SK-N-SH (cell line): Measurements from ENCODE around the gene TDRD1. TPM values are rescaled to one million over a fixed set of nuclear protein-coding genes. Genes with fewer than 3 reads are reported as not detected.

Experiments
- CTCF ChIA-PET: fragments of 300-600, 350-600 bp; formaldehyde crosslinking; extraction: SDS; loops from one replicate; lab custom pipeline; 2021; lab: Yijun Ruan, JAX
- POLR2A ChIA-PET: fragments of 350-600 bp; sonication (Branson Sonifier 250); formaldehyde crosslinking; extraction: SDS; loops from one replicate; lab custom pipeline; 2020; ENCODE audit warnings: antibody characterized with exemption, inconsistent platforms; lab: Yijun Ruan, JAX
- DNase-seq: peaks from one replicate; pipeline ENCODE4 v3.0.0; 2012
- H2AFZ ChIP-seq: fragments of 200-600 bp; sonication (generic); 2 replicates; pipeline ENCODE4 v1.8.1; 2016; ENCODE audit warnings: antibody characterized with exemption, mild to moderate bottlenecking, low read depth
- H3F3A ChIP-seq: fragments of 200-600 bp; sonication (generic); replicated peaks from 2 replicates; pipeline ENCODE3; 2016; ENCODE audit warnings: antibody characterized with exemption, mild to moderate bottlenecking; ENCODE audit not compliant: insufficient read depth
- H3K27ac ChIP-seq, 2 experiments: fragments of 200-500 bp in 1 of 2; fragments of 200-600 bp in 1 of 2; sonication (Bioruptor generic) in 1 of 2; sonication (generic), shearing (Covaris generic) in 1 of 2; 2 replicates each; pipeline versions ENCODE4 v1.5.1 to v1.6.1; 2014 to 2016; ENCODE audit warnings: low read depth in 2 of 2, inconsistent platforms in 1 of 2, low read length in 1 of 2, mild to moderate bottlenecking in 1 of 2, mixed read lengths in 1 of 2
- H3K27me3 ChIP-seq: fragments of 200-600 bp; sonication (generic), shearing (Covaris generic); 2 replicates; pipeline ENCODE4 v1.6.1; 2016; ENCODE audit warnings: mixed run types; ENCODE audit not compliant: insufficient read depth
- H3K36me3 ChIP-seq, 2 experiments: fragments of 200-500 bp in 1 of 2; fragments of 200-600 bp in 1 of 2; sonication (Bioruptor generic) in 1 of 2; sonication (generic) in 1 of 2; replicated peaks in 1 of 2; 2 replicates each; pipeline versions ENCODE3 to v1.5.1; 2014 to 2016; ENCODE audit warnings: low read length in 1 of 2, mild to moderate bottlenecking in 1 of 2; ENCODE audit not compliant: insufficient read depth in 2 of 2, control insufficient read depth in 1 of 2
- H3K4me1 ChIP-seq, 2 experiments: fragments of 200-500 bp in 1 of 2; fragments of 200-600 bp in 1 of 2; sonication (Bioruptor generic) in 1 of 2; sonication (generic), shearing (Covaris generic) in 1 of 2; 2 replicates each; pipeline versions ENCODE4 v1.5.1 to v1.6.1; 2014 to 2016; ENCODE audit warnings: low read depth in 1 of 2, low read length in 1 of 2, mixed run types in 1 of 2; ENCODE audit not compliant: insufficient read depth in 2 of 2, control insufficient read depth in 1 of 2
- H3K4me2 ChIP-seq: fragments of 200-600 bp; sonication (generic), shearing (Covaris generic); 2 replicates; pipeline ENCODE4 v1.6.1; 2017; ENCODE audit warnings: mixed run types
- H3K4me3 ChIP-seq, 2 experiments: fragments of 200-500 bp in 1 of 2; fragments of 200-600 bp in 1 of 2; sonication (Bioruptor generic) in 1 of 2; sonication (generic), shearing (Covaris generic) in 1 of 2; 2 replicates each; pipeline versions ENCODE4 v1.5.1 to v1.8.1; 2014 to 2016; ENCODE audit warnings: low read depth in 2 of 2, inconsistent platforms in 1 of 2, low read length in 1 of 2, mild to moderate bottlenecking in 1 of 2, mixed read lengths in 1 of 2, moderate library complexity in 1 of 2
- H3K79me2 ChIP-seq: fragments of 200-600 bp; sonication (generic); 2 replicates; pipeline ENCODE4 v1.8.1; 2017; ENCODE audit warnings: mild to moderate bottlenecking; ENCODE audit not compliant: insufficient read depth
- H3K9ac ChIP-seq: fragments of 200-600 bp; sonication (generic); 2 replicates; pipeline ENCODE4 v1.6.1; 2017; ENCODE audit warnings: mixed run types
- H3K9me2 ChIP-seq: fragments of 200-600 bp; sonication (generic); 2 replicates; pipeline ENCODE4 v1.6.1; 2017; ENCODE audit warnings: mixed run types
- H3K9me3 ChIP-seq: fragments of 200-600 bp; sonication (generic); 2 replicates; pipeline ENCODE4 v1.6.1; 2017; ENCODE audit warnings: mixed run types, mild to moderate bottlenecking, moderate library complexity
- H4K20me1 ChIP-seq: fragments of 200-600 bp; sonication (generic); 2 replicates; pipeline ENCODE4 v1.6.1; 2017; ENCODE audit warnings: mild to moderate bottlenecking, mixed run types; ENCODE audit not compliant: insufficient read depth
- CHD2 ChIP-seq: fragments of 150-350 bp; IDR thresholded peaks from 2 replicates; pipeline ENCODE4 v1.6.1; 2018; ENCODE audit warnings: low read length; ENCODE audit not compliant: partially characterized antibody
- ELF1 ChIP-seq: IDR thresholded peaks from 2 replicates; pipeline ENCODE4 v1.4.0; 2012
- EP300 ChIP-seq, 2 experiments: IDR thresholded peaks; 2 replicates each; pipeline versions ENCODE4 v1.4.0 to v1.6.1; 2012; ENCODE audit warnings: borderline replicate concordance in 1 of 2, low read depth in 1 of 2, low read length in 1 of 2
- FOXJ3 ChIP-seq: sonication (generic); formaldehyde crosslinking; IDR thresholded peaks from 2 replicates; pipeline ENCODE4 v1.5.1; 2020; ENCODE audit warnings: mild to moderate bottlenecking, missing genetic modification reagents
- GABPA ChIP-seq: IDR thresholded peaks from 2 replicates; pipeline ENCODE4 v1.4.0; 2012; ENCODE audit warnings: low read depth, mild to moderate bottlenecking
- NRF1 ChIP-seq: IDR thresholded peaks from 2 replicates; pipeline ENCODE4 v1.6.1; 2012; ENCODE audit warnings: low read depth, mild to moderate bottlenecking, low read length
- RXRA ChIP-seq: IDR thresholded peaks from 2 replicates; pipeline ENCODE4 v1.4.0; 2012; ENCODE audit warnings: low read depth, mild to moderate bottlenecking, borderline replicate concordance
- WGBS: methylation state at CpG from one replicate; pipeline ENCODE4 v1.1.6; 2017; ENCODE audit warnings: low lambda C conversion rate; 5-methylcytosine and 5-hydroxymethylcytosine counted together
- polyA plus RNA-seq, 3 experiments: library from polyadenylated mRNA; depleted of rRNA; stranded (reverse); fragments of >200 nt; gene quantifications; 2 replicates each; pipeline ENCODE4 v1.2.3, GENCODE V29; 2012
- TF ChIP-seq, protein P1 (sequence below): fragments of 200-600 bp; sonication (generic); IDR thresholded peaks from 2 replicates; pipeline ENCODE4 v1.6.1; 2017; ENCODE audit warnings: antibody characterized with exemption, mild to moderate bottlenecking, moderate library complexity
- TF ChIP-seq, protein P2 (sequence below): IDR thresholded peaks from 2 replicates; pipeline ENCODE4 v1.4.0; 2012; ENCODE audit warnings: low read depth, borderline replicate concordance
- TF ChIP-seq, protein P3 (sequence below): fragments of 150-350 bp; IDR thresholded peaks from 2 replicates; pipeline ENCODE4 v1.6.1; 2017; ENCODE audit warnings: antibody characterized with exemption, low read length, low read depth, borderline replicate concordance
- TF ChIP-seq, protein P4 (sequence below): fragments of 150-350 bp; IDR thresholded peaks from 2 replicates; pipeline ENCODE4 v1.6.1; 2016; ENCODE audit warnings: mild to moderate bottlenecking, low read depth, low read length
- TF ChIP-seq, protein P5 (sequence below): IDR thresholded peaks from 2 replicates; pipeline ENCODE4 v1.4.0; 2012; ENCODE audit warnings: low read depth

Gene TDRD1
- polyA plus RNA-seq, 1 of the 3 experiments (the other 2 are of a cell fraction) = not detected

DNA sequence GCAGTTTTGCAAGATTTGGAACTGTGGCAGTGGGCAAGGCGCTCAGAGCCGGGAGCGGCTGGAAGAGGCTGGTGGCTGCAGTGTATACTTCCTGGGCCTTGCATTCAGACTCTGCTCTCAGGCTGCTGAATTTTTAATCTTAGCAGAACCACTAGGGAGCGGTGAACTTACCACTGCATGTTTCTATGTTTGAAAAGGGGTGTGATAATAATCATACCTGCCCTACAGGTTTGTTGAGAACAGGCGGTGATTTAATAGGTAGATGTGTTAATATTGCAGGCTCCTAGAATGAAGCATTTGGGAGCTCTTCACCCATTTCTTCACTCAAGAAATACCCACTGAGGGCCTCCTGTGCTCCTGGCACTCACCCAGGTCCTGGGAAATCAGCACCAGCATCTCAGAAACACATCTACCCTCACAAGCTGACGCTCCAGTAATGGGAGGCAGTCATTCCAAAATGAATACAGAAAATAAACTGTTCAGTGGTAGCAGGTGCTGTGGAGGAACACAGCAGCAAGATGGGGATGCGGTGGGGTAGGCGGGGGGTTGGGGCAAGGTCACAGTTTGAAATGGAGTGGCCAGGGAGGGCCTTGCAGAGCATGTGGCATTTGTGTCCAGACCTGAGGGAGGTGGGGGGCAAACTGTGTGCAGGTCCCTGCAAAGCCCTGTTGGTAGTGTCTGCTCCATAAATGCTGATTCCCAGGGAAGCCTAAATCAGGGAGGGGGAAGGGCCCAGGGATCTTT, 100.9 kb downstream of the TDRD1 start:
- no peak for DNase-seq
- Histone ChIP-seq H4K20me1 (no peaks in the 10 kb centered on the region), H2AFZ (no peak overlapping the region), H3K4me1 (peaks cover 0 to 7% of the 10 kb centered on the region in 2 experiments; a peak in 1 of 4 replicates), H3K4me2 (no peak overlapping the region), H3K4me3 (no peak overlapping the region), H3K79me2 (no peaks in the 10 kb centered on the region), H3F3A (no peaks in the 10 kb centered on the region), H3K9me2 (no peaks in the 10 kb centered on the region), H3K27me3 (no peaks in the 10 kb centered on the region; the same call in 1 of the 2 replicates), H3K36me3 (no peaks in the 10 kb centered on the region), H3K9ac (no peak overlapping the region), H3K27ac (no peak overlapping the region), H3K9me3 (no peaks in the 10 kb centered on the region)
- TF ChIP-seq ELF1 (no peak), RXRA (no peak), CHD2 (no peak), GABPA (no peak), FOXJ3 (CRISPR knock-in tag) (no peak), NRF1 (no peak), EP300 (IDR thresholded peaks at IDR 0.05; ENCODE audit: borderline replicate concordance in 1 of 2, low read depth in 1 of 2, low read length in 1 of 2) (no peak)
- TF ChIP-seq, protein P1, sequence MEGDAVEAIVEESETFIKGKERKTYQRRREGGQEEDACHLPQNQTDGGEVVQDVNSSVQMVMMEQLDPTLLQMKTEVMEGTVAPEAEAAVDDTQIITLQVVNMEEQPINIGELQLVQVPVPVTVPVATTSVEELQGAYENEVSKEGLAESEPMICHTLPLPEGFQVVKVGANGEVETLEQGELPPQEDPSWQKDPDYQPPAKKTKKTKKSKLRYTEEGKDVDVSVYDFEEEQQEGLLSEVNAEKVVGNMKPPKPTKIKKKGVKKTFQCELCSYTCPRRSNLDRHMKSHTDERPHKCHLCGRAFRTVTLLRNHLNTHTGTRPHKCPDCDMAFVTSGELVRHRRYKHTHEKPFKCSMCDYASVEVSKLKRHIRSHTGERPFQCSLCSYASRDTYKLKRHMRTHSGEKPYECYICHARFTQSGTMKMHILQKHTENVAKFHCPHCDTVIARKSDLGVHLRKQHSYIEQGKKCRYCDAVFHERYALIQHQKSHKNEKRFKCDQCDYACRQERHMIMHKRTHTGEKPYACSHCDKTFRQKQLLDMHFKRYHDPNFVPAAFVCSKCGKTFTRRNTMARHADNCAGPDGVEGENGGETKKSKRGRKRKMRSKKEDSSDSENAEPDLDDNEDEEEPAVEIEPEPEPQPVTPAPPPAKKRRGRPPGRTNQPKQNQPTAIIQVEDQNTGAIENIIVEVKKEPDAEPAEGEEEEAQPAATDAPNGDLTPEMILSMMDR = no peak
- TF ChIP-seq, protein P2, sequence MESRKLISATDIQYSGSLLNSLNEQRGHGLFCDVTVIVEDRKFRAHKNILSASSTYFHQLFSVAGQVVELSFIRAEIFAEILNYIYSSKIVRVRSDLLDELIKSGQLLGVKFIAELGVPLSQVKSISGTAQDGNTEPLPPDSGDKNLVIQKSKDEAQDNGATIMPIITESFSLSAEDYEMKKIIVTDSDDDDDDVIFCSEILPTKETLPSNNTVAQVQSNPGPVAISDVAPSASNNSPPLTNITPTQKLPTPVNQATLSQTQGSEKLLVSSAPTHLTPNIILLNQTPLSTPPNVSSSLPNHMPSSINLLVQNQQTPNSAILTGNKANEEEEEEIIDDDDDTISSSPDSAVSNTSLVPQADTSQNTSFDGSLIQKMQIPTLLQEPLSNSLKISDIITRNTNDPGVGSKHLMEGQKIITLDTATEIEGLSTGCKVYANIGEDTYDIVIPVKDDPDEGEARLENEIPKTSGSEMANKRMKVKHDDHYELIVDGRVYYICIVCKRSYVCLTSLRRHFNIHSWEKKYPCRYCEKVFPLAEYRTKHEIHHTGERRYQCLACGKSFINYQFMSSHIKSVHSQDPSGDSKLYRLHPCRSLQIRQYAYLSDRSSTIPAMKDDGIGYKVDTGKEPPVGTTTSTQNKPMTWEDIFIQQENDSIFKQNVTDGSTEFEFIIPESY = no peak
- TF ChIP-seq, protein P3, sequence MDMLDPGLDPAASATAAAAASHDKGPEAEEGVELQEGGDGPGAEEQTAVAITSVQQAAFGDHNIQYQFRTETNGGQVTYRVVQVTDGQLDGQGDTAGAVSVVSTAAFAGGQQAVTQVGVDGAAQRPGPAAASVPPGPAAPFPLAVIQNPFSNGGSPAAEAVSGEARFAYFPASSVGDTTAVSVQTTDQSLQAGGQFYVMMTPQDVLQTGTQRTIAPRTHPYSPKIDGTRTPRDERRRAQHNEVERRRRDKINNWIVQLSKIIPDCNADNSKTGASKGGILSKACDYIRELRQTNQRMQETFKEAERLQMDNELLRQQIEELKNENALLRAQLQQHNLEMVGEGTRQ = no peak
- TF ChIP-seq, protein P4, sequence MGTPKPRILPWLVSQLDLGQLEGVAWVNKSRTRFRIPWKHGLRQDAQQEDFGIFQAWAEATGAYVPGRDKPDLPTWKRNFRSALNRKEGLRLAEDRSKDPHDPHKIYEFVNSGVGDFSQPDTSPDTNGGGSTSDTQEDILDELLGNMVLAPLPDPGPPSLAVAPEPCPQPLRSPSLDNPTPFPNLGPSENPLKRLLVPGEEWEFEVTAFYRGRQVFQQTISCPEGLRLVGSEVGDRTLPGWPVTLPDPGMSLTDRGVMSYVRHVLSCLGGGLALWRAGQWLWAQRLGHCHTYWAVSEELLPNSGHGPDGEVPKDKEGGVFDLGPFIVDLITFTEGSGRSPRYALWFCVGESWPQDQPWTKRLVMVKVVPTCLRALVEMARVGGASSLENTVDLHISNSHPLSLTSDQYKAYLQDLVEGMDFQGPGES = no peak
- TF ChIP-seq, protein P5, sequence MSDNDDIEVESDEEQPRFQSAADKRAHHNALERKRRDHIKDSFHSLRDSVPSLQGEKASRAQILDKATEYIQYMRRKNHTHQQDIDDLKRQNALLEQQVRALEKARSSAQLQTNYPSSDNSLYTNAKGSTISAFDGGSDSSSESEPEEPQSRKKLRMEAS = no peak
- POLR2A ChIA-PET = no interaction called here
- CTCF ChIA-PET = interaction anchor here (1.0 to 4.8 kb wide), 2 partner anchors 24 to 504 kb away, joined by 3 to 23 read pairs; no protein-coding TSS in a partner anchor
- 85% methylated on average over 8 of the region's 8 CpGs for WGBS
